ENCODE measurements around the gene RDH13. TPM values are rescaled to one million over a fixed set of nuclear protein-coding genes. Genes with fewer than 3 reads are reported as not detected.
"Not testable (repeated sequence)": the region's sequence is repeated elsewhere in the genome, so short reads cannot be mapped to it uniquely, and the experiment has no call there.

Gene RDH13
- total RNA-seq, 4 donors from 2014 or later: 6.3 to 25.7 (median 12.7) TPM

- WGBS, 2 donors: 84 to 90% methylated on average over 30 of the region's 30 CpGs
- Histone ChIP-seq H3K27me3 (no peaks in the 10 kb centered on the region), H3K36me3 (peaks cover 0 to 86% (median 17%) of the 10 kb centered on the region in 3 donors), H3K4me3 (no peak overlapping the region), H3K9me3 (peaks cover 0 to 18% (median 0%) of the 10 kb centered on the region in 4 donors), H3K27ac (no peak overlapping the region), H3K4me1 (no peaks in the 10 kb centered on the region)
- TF ChIP-seq EP300 (IDR thresholded peaks at IDR 0.05) (no peak), CTCF (IDR thresholded peaks at IDR 0.05) (no peak), POLR2A (IDR thresholded peaks at IDR 0.05) (no peak)
- DNase-seq (ENCODE audit: low spot score in 2 of 2): no peak
Measured at GRCh38 chr19:55041627-55042343, 21.2 kb downstream of the RDH13 start.

- no peak for DNase-seq (ENCODE audit: low spot score in 2 of 2)
- H3K36me3 ChIP-seq: peaks cover 0 to 80% (median 12%) of the 10 kb centered on the region in 3 donors
- 87 to 92% methylated on average over 10 of the region's 10 CpGs for WGBS, 2 donors
- TF ChIP-seq POLR2A (IDR thresholded peaks at IDR 0.05): no peak
- H3K27ac ChIP-seq: no peak overlapping the region
- no peaks in the 10 kb centered on the region for H3K27me3 ChIP-seq
- peaks cover 0 to 18% (median 0%) of the 10 kb centered on the region in 4 donors for H3K9me3 ChIP-seq
- no peak overlapping the region for H3K4me3 ChIP-seq
- no peaks in the 10 kb centered on the region for H3K4me1 ChIP-seq
Measured at GRCh38 chr19:55041244-55041626, 21.7 kb downstream of the RDH13 start.

GRCh38 chr19:55040654-55041053 is 22.3 kb downstream of the RDH13 start:
- WGBS, 2 donors: 88 to 90% methylated on average over 12 of the region's 12 CpGs
- Histone ChIP-seq H3K36me3 (peaks cover 0 to 74% (median 11%) of the 10 kb centered on the region in 3 donors), H3K9me3 (peaks cover 0 to 18% (median 0%) of the 10 kb centered on the region in 4 donors)
- H3K4me3 ChIP-seq; H3K27me3 ChIP-seq; DNase-seq (ENCODE audit: low spot score in 2 of 2); H3K27ac ChIP-seq; H3K4me1 ChIP-seq: not testable (repeated sequence)

- not testable (repeated sequence) for H3K4me1 ChIP-seq; H3K27me3 ChIP-seq; H3K27ac ChIP-seq; DNase-seq (ENCODE audit: low spot score in 2 of 2); H3K4me3 ChIP-seq
- peaks cover 0 to 14% (median 0%) of the 10 kb centered on the region in 4 donors for H3K9me3 ChIP-seq
- WGBS, 2 donors: 87 to 91% methylated on average over 6 of the region's 6 CpGs
- peaks cover 0 to 44% (median 0%) of the 10 kb centered on the region in 3 donors for H3K36me3 ChIP-seq
Measured at GRCh38 chr19:55037603-55038002, 25.3 kb downstream of the RDH13 start.

GRCh38 chr19:55036058-55036457 is 26.9 kb downstream of the RDH13 start:
- H3K4me1 ChIP-seq: no peaks in the 10 kb centered on the region
- no peaks in the 10 kb centered on the region for H3K27me3 ChIP-seq
- peaks cover 0 to under 1% (median 0%) of the 10 kb centered on the region in 4 donors for H3K9me3 ChIP-seq
- no peak for TF ChIP-seq CTCF (IDR thresholded peaks at IDR 0.05)
- no peak for TF ChIP-seq POLR2A (IDR thresholded peaks at IDR 0.05)
- TF ChIP-seq EP300 (IDR thresholded peaks at IDR 0.05): no peak
- H3K4me3 ChIP-seq: no peak overlapping the region
- 81 to 89% methylated on average over 2 of the region's 2 CpGs for WGBS, 2 donors
- peaks cover 0 to 28% (median 0%) of the 10 kb centered on the region in 3 donors for H3K36me3 ChIP-seq
- H3K27ac ChIP-seq: no peak overlapping the region
- no peak for DNase-seq (ENCODE audit: low spot score in 2 of 2)

GRCh38 chr19:55034751-55035150 is 28.2 kb downstream of the RDH13 start:
- Histone ChIP-seq H3K27ac (no peak overlapping the region), H3K36me3 (peaks cover 0 to 16% (median 0%) of the 10 kb centered on the region in 3 donors), H3K4me1 (no peaks in the 10 kb centered on the region), H3K4me3 (no peak overlapping the region), H3K27me3 (no peaks in the 10 kb centered on the region), H3K9me3 (no peaks in the 10 kb centered on the region)
- no peak for TF ChIP-seq EP300 (IDR thresholded peaks at IDR 0.05)
- no peak for TF ChIP-seq POLR2A (IDR thresholded peaks at IDR 0.05)
- TF ChIP-seq CTCF (IDR thresholded peaks at IDR 0.05): no peak
- whole genome bisulfite sequencing, 2 donors: 93 to 95% methylated on average over 13 of the region's 13 CpGs
- no peak for DNase-seq (ENCODE audit: low spot score in 2 of 2)

- H3K4me3 ChIP-seq; H3K27ac ChIP-seq; DNase-seq (ENCODE audit: low spot score in 2 of 2); H3K27me3 ChIP-seq; H3K4me1 ChIP-seq; H3K36me3 ChIP-seq; H3K9me3 ChIP-seq: not testable (repeated sequence)
- WGBS, 2 donors: 91 to 92% methylated on average over 46 to 70 of the region's 70 CpGs
Measured at GRCh38 chr19:55032976-55033643, 29.8 kb downstream of the RDH13 start.
